ENCODE data around the gene EPN2. TPM values are rescaled to one million over a fixed set of nuclear protein-coding genes. Genes with fewer than 3 reads are reported as not detected.

The EPN2 gene
- polyA plus RNA-seq, 6 donors from 2014 or later: 9.8 to 35.0 (median 28.9) TPM

DNA sequence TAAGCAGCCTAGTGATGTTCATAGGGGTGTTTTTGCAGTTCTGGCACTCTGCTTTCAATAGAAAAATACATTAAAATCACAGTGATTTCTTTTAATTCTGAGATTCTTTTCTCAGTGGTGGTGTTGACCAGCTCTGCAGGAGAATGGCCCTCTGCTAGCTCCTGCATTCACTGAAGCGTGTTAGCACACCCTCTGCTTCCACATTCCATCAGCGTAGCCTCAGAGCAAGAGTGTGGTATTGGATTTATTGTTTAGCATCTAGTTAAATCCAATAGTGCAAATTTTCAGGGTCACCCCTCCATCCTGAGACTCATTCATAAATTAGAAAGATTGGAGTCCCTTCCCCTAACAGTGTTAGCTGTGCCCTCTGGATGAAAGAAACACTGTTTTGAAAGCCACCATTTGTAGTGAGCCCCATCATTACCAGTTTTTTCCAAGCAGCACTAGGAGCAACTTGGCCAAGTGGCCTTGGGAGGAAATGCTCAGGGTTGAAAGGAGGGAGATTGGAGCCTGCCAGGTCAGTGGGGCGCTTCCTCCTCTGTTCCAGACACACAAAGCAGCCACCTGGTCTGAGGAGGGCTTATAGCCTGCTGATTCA, 79.7 kb downstream of the EPN2 start:
- H3K27ac Mint-ChIP-seq: peak overlapping the region in 3 of 6 donors; percentile 15 to 72 (median 32)
- H3K9me3 Mint-ChIP-seq: no peaks in the 10 kb centered on the region
- no peak for DNase-seq
- H3K27me3 Mint-ChIP-seq: peaks cover 17 to 40% (median 20%) of the 10 kb centered on the region in 3 donors
- peaks cover 20 to 23% of the 10 kb centered on the region in 2 donors for H3K36me3 Mint-ChIP-seq
- peaks cover 0 to 7% (median 0%) of the 10 kb centered on the region in 3 donors for H3K4me1 Mint-ChIP-seq
- no peak for ATAC-seq (ENCODE audit: low read depth in 2 of 2)
- no peak overlapping the region for H3K4me3 Mint-ChIP-seq

DNA sequence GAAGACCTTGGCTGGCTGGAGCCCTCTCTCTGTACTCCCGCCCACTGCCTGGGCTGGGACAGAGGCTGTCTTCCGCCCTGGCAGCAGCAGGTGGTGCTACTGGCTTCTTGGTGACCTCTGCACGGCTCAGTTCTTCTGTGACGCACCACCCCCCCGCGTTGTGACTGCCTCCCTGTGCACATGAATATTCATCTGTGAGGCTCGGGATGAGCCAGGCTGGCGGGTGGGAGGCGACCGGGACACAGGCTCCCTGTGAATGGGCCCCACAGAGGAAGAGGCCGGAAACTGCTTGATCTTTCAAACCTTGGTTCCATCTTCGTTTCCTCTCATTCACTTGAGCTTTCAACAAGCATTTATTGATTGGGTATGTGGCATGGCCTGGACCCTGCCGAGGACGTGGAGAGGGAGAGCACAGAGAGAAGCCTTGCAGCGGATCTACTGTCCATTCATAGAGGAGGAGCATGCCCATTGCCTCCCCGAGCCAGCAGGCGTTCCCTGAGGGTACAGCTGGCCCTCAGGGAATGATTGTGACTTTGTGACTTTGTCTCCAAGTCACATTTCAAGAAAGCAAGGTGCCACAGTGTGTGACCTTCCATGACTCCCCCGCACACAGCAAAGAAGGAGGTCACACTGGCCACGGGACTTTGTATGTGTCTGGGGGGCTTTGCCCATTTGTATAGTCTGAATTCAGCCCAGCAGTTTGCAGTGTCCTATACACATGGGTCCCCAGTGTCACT, 80.4 kb downstream of the EPN2 start:
- Mint-ChIP-seq H3K9me3 (no peaks in the 10 kb centered on the region), H3K4me1 (peaks cover 0 to 7% (median 0%) of the 10 kb centered on the region in 3 donors), H3K27ac (peak overlapping the region in 1 of 6 donors; percentile 32), H3K4me3 (peak overlapping the region in 1 of 8 donors; percentile 58), H3K36me3 (peaks cover 19 to 20% of the 10 kb centered on the region in 2 donors), H3K27me3 (peaks cover 17 to 36% (median 17%) of the 10 kb centered on the region in 3 donors)
- ATAC-seq (ENCODE audit: low read depth in 2 of 2): peak; percentile 83 to 98
- no peak for DNase-seq

DNA sequence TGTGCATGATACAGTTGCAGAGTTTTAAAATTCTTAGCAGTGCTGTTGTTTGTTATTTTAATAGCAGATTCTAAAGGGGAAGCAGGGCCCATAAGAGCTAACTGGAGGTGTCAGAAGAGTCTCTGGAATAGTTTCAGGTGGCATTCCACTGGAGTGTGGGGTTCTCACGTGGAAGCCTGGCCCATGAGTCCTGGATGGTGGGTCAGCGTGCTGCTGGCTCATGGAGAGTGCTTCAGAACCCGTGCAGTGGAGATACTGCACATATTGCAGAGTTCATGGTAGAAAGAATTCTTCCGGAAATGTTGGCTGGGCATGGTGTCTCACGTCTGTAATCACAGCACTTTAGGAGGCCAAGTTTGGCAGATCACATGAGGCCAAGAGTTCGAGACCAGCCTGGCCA, 81.4 kb downstream of the EPN2 start:
- peaks cover 17 to 29% (median 17%) of the 10 kb centered on the region in 3 donors for H3K27me3 Mint-ChIP-seq
- H3K4me3 Mint-ChIP-seq: no peak overlapping the region
- peaks cover 0 to 7% (median 0%) of the 10 kb centered on the region in 3 donors for H3K4me1 Mint-ChIP-seq
- peaks cover 16 to 24% of the 10 kb centered on the region in 2 donors for H3K36me3 Mint-ChIP-seq
- H3K9me3 Mint-ChIP-seq: no peaks in the 10 kb centered on the region
- ATAC-seq (ENCODE audit: low read depth in 2 of 2) (no peak), DNase-seq (no peak)
- H3K27ac Mint-ChIP-seq: peak overlapping the region in 1 of 6 donors; percentile 39

DNA sequence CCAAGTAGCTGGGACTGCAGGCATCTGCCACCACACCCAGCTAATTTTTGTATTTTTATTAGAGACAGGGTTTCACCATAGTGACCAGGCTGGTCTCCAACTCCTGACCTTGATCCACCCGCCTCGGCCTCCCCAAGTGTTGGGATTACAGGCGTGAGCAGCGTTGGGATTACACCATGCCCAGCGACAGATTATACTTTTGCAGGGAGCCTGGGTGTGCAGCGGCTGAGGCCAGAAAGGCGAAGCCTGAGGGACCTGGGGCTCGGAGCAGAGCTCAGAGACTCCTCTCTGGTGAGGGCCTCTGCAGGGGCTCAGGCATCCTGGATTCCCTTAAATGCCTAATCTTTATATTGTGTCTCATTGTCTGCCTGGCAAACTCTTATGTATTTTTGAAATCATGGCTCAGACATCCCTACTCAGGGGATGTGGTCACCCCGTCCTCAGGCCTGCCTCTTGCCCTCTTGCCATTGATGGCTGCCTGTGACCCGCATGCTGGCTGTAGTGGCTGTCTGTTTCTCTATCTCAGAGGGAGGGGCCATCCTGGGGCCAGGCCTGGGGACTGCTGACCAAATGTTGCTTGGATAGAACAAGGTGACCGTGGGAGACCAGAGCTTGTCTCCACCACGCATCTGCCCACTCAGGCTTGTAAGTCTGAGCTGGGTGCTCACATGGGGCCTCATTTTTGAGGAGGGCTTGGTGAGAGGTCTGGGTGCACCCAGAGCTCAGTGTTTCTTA, 82.8 kb downstream of the EPN2 start:
- no peak for ATAC-seq (ENCODE audit: low read depth in 2 of 2)
- no peak overlapping the region for H3K4me3 Mint-ChIP-seq
- no peak for DNase-seq
- peaks cover 0 to 7% (median 0%) of the 10 kb centered on the region in 3 donors for H3K4me1 Mint-ChIP-seq
- peaks cover 0 to 5% (median 2%) of the 10 kb centered on the region in 7 donors for H3K9me3 Mint-ChIP-seq
- peaks cover 8 to 23% (median 14%) of the 10 kb centered on the region in 3 donors for H3K27me3 Mint-ChIP-seq
- H3K36me3 Mint-ChIP-seq: peaks cover 7 to 14% of the 10 kb centered on the region in 2 donors
- H3K27ac Mint-ChIP-seq: no peak overlapping the region

DNA sequence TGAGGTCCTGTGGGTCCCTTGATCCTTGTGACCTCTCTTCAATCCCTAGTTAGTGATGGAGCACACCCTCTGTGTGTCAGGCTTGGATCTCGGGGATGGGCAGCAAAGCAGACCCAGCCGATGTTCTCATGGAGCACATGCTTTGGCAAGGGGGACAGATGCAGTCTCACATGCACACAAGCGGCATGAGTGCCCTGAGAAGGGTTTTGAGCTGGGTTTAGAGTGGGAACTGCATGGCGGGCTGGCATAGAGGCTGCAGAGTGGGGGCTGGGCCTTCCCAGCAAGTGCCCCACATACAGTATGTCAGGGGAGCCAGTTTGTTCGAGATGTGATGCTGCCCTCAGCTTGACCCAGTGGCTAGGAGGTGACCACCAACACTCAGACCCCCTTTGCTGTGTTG, 83.7 kb downstream of the EPN2 start:
- Mint-ChIP-seq H3K9me3 (peaks cover 0 to 14% (median 10%) of the 10 kb centered on the region in 7 donors), H3K27ac (no peak overlapping the region), H3K27me3 (peaks cover 8 to 19% (median 10%) of the 10 kb centered on the region in 3 donors), H3K4me1 (peaks cover 0 to 7% (median 0%) of the 10 kb centered on the region in 3 donors), H3K4me3 (no peak overlapping the region), H3K36me3 (peaks cover 4 to 22% of the 10 kb centered on the region in 2 donors)
- no peak for ATAC-seq (ENCODE audit: low read depth in 2 of 2)
- DNase-seq: no peak

DNA sequence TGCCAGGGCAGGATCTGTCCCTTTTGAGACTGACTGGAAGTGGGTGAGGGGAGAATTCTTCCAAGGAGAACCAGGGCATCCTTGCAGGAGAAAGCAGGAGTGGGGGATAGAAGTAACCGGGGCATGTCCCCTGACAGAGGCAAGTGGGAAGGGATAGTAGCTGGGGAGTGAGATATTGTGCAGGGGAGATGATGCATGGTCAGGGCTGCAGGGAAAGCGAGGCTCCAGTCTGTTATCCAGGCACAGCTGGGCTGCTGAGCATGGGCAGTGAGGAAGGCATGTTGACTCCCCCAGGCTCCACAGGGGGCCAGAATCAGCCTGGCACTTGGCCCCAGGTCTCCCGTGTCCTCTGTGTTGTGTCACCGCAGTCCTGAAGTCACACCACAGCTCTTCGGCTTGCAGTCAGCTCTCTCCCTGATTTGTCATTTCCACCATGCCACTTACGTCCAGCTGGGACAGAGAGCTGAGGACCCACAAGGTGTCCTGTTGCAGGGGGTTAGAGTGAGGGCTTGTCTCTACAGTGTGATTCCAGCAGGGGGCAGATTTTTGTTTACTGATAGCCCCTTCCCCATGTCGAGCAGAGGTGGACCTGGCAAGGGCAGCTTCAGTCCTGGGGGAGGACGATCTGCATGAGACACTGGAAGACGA, 84.4 kb downstream of the EPN2 start:
- Mint-ChIP-seq H3K27ac (peak overlapping the region in 2 of 6 donors; percentile 37 to 83), H3K36me3 (peaks cover 0 to 23% of the 10 kb centered on the region in 2 donors), H3K4me3 (no peak overlapping the region), H3K27me3 (peaks cover 4 to 23% (median 8%) of the 10 kb centered on the region in 3 donors), H3K9me3 (peaks cover 0 to 17% (median 14%) of the 10 kb centered on the region in 7 donors), H3K4me1 (peaks cover 0 to 7% (median 0%) of the 10 kb centered on the region in 3 donors)
- DNase-seq (no peak), ATAC-seq (ENCODE audit: low read depth in 2 of 2) (no peak)

DNA sequence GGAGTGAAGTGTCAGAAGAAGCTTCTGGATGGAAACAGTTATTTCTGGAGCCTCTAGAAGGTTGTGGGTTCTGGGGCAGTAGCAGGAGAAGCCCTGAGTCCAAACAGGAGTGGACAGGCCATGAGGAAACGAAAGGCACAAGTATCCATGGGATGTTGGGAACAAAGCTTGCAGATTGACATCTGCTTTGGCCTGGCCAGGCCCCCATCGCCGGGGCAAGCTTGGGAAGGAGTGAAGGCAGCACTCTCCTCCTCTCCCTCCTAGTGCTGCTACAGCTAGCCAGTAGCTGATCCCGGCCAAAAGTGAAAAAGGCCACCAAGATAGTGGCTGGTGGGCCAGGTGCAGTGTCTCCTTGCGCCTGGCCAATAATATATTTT, 85.0 kb downstream of the EPN2 start:
- no peak for ATAC-seq (ENCODE audit: low read depth in 2 of 2)
- Mint-ChIP-seq H3K9me3 (peaks cover 0 to 17% (median 14%) of the 10 kb centered on the region in 7 donors), H3K27me3 (peaks cover 4 to 26% (median 8%) of the 10 kb centered on the region in 3 donors), H3K4me3 (no peak overlapping the region), H3K4me1 (peaks cover 0 to 4% (median 0%) of the 10 kb centered on the region in 3 donors), H3K36me3 (peaks cover 0 to 23% of the 10 kb centered on the region in 2 donors), H3K27ac (peak overlapping the region in 1 of 6 donors; percentile 83)
- no peak for DNase-seq

DNA sequence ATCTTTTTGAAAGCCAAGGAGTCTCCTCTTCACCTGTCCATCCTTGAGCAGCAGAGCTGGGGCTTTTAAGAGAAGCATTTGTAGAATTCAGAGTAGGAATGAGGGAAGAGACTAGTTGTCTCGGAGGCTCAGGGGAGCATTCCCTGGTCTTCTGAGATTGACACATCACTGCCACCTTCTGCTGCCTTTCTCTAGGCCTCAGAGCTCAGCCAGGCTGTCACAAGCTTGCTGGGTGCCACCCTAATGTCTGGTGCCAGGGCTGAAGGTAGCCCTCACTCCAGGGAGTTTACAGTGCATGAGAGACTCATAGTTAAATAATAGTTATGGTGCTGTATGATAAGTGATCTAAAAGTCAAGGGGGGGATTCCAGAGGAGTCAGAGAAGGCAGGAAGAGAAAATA, 85.7 kb downstream of the EPN2 start:
- DNase-seq (no peak), ATAC-seq (ENCODE audit: low read depth in 2 of 2) (no peak)
- Mint-ChIP-seq H3K4me3 (no peak overlapping the region), H3K4me1 (no peaks in the 10 kb centered on the region), H3K9me3 (peaks cover 0 to 17% (median 14%) of the 10 kb centered on the region in 7 donors), H3K27me3 (peaks cover 4 to 26% (median 8%) of the 10 kb centered on the region in 3 donors), H3K27ac (no peak overlapping the region), H3K36me3 (peaks cover 0 to 23% of the 10 kb centered on the region in 2 donors)

DNA sequence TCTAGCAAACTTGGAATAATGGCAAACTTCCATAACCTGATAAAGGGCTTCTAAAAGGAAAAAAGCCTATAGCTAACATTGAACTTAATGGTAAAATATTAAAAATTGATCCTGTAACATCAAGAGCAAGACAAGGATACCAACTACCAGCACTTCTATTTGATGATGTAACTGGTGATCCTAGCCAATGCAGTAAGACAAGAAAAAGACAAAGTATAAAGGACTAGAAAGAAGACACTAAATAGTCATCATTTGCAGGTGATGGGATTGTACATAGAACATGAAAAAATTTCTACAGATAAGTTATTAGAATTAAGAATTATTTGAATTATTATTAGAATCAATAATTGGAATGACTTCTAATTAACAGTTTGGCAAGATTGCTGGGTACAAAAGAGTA, 88.4 kb downstream of the EPN2 start:
- H3K27me3 Mint-ChIP-seq: peaks cover 0 to 21% (median 8%) of the 10 kb centered on the region in 3 donors
- DNase-seq: no peak
- H3K4me1 Mint-ChIP-seq: no peaks in the 10 kb centered on the region
- H3K27ac Mint-ChIP-seq: no peak overlapping the region
- peaks cover 0 to 17% (median 14%) of the 10 kb centered on the region in 7 donors for H3K9me3 Mint-ChIP-seq
- H3K36me3 Mint-ChIP-seq: peaks cover 0 to 23% of the 10 kb centered on the region in 2 donors
- no peak for ATAC-seq (ENCODE audit: low read depth in 2 of 2)
- H3K4me3 Mint-ChIP-seq: no peak overlapping the region

DNA sequence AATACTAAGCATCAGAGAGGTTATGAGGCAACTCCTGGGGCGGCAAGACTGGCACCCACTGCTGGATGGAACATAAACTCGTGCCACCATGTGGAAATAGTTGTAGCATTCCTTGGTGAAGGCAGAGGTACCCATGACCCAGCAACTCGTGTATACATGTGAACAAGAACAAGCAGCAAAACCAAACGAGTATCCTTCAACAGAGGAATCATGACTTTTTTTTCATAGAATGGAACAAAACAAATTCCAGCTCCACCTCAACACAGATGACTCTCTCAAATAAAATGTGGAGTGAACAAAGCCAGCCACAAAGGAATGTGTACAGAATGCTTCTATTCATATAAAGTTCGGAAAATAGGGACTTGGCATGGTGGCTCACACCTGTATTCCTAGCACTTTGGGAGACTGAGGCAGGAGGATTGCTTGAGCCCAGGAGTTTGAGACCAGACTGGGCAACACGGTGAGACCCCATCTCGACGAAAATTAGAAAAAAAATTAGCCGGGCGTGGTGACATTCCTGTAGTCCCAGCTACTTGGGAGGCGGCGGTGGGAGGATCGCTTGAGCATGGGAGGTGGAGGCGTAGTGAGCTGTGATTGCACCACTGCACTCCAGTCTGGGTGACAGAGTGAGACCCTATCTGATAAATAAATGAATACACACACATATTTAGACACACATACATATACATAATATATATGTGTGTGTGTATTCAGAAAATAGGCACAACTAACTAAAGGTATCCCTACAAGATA, 90.0 kb downstream of the EPN2 start:
- no peak for ATAC-seq (ENCODE audit: low read depth in 2 of 2)
- DNase-seq: no peak
- Mint-ChIP-seq H3K4me1 (no peaks in the 10 kb centered on the region), H3K27ac (peak overlapping the region in 2 of 6 donors; percentile 27 to 31), H3K9me3 (peaks cover 0 to 17% (median 14%) of the 10 kb centered on the region in 7 donors), H3K27me3 (peaks cover 0 to 8% (median 0%) of the 10 kb centered on the region in 3 donors), H3K4me3 (no peak overlapping the region), H3K36me3 (peaks cover 0 to 15% of the 10 kb centered on the region in 2 donors)

DNA sequence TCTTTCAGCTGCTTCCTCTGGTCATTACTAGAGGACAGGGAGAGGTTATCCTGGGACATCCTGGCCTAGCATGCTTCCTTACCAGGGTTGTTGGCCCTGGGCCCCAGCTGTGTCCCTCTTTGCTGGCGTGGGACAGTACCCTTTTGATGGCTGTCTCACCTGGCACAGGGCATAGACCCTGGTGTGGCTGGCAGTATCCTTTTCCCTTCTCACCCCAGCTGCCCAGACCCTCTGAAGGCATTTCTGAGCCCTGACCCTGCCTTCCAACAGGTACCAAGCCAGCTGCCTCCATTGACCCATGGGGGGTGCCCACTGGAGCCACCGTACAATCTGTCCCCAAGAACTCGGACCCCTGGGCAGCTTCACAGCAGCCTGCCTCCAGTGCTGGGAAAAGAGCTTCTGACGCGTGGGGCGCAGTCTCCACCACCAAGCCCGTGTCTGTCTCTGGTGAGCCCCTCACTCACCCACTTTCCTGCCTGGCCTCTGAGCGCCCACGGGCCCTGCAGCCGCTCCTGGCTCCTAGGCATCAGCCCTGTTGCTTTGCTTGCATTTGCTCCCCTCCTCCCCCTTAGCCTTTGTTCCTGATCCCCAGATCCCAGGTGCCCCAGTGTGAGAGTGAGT, 91.4 kb downstream of the EPN2 start:
- Mint-ChIP-seq H3K9me3 (peaks cover 0 to 17% (median 14%) of the 10 kb centered on the region in 7 donors), H3K4me3 (no peak overlapping the region), H3K27me3 (peaks cover 0 to 8% (median 0%) of the 10 kb centered on the region in 3 donors), H3K36me3 (peaks cover 0 to 8% of the 10 kb centered on the region in 2 donors), H3K27ac (no peak overlapping the region), H3K4me1 (peaks cover 0 to 5% (median 0%) of the 10 kb centered on the region in 3 donors)
- DNase-seq: no peak
- ATAC-seq (ENCODE audit: low read depth in 2 of 2): no peak

DNA sequence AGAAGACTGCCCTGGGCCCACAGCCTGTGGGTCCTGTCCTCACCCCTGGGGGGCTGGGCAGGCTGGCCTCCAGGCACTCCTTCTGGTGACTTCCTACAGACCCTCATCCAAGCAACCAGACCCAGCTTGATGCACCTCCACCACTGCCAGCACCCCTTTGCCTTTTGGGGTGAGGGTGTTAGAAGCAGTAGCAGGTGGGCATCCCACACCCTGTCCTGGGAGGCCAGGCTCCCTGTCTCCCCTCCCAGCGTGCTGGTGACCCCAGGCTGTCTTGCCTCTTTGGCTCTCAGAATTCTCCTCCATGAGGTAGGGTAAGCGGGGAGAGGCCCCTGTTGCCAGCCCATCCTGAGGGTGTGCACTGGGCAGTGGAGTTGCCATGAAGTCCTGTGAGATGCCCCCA, 92.0 kb downstream of the EPN2 start:
- Mint-ChIP-seq H3K9me3 (peaks cover 0 to 17% (median 14%) of the 10 kb centered on the region in 7 donors), H3K36me3 (peaks cover 0 to 8% of the 10 kb centered on the region in 2 donors), H3K4me1 (peaks cover 0 to 5% (median 0%) of the 10 kb centered on the region in 3 donors), H3K27ac (no peak overlapping the region), H3K27me3 (peaks cover 0 to 8% (median 0%) of the 10 kb centered on the region in 3 donors), H3K4me3 (no peak overlapping the region)
- ATAC-seq (ENCODE audit: low read depth in 2 of 2) (no peak), DNase-seq (no peak)
